Panc1 (cell line): ENCODE results near the gene GPR55. TPM values are rescaled to one million over a fixed set of nuclear protein-coding genes. Genes with fewer than 3 reads are reported as not detected.

Source experiments
- ATAC-seq: fragments of 200-7000 bp; cut with Tn5 transposase; 2 replicates; pipeline ENCODE4 v1.9.1; 2020; ENCODE audit warnings: mild to moderate bottlenecking, moderate library complexity
- BruUV-seq: library from RNA; stranded (reverse); fragments of 400-500 nt; replicated peaks from 2 replicates; lab custom pipeline; 2021; lab: Mats Ljungman, UMichigan
- CTCF ChIA-PET: fragments of 300-600 bp; sonication (Branson Sonifier 250); formaldehyde crosslinking; loops from one replicate; lab custom pipeline; 2022; ENCODE audit warnings: antibody characterized with exemption; lab: Charles Lee
- POLR2A ChIA-PET: fragments of 300-600 bp; sonication (Branson Sonifier 250); formaldehyde crosslinking; loops from one replicate; lab custom pipeline; 2022; ENCODE audit warnings: antibody characterized with exemption; lab: Charles Lee
- DNase-seq: peaks from one replicate; pipeline ENCODE4 v3.0.0-alpha.2; 2010; ENCODE audit warnings: low read depth, low spot score
- H3K27ac ChIP-seq: 2 replicates; pipeline ENCODE4 v1.5.1; 2011; ENCODE audit warnings: mild to moderate bottlenecking, low read length, inconsistent platforms
- H3K27me3 ChIP-seq: fragments of 200-500 bp; sonication (Bioruptor generic); 2 replicates; pipeline ENCODE4 v1.6.0; 2014; ENCODE audit warnings: low read length, inconsistent platforms; ENCODE audit not compliant: control insufficient read depth, insufficient read depth
- H3K36me3 ChIP-seq: fragments of 200-500 bp; sonication (Bioruptor generic); 2 replicates; pipeline ENCODE4 v1.5.1; 2014; ENCODE audit warnings: inconsistent platforms, mild to moderate bottlenecking, low read length, moderate library complexity; ENCODE audit not compliant: control insufficient read depth, insufficient read depth
- H3K4me1 ChIP-seq: 2 replicates; pipeline ENCODE4 v1.5.1; 2011; ENCODE audit warnings: inconsistent platforms, mild to moderate bottlenecking, low read length, moderate library complexity; ENCODE audit not compliant: control insufficient read depth, insufficient read depth
- H3K4me3 ChIP-seq, 2 experiments: 2 replicates each; pipeline ENCODE4 v1.5.1; 2011 to 2012; ENCODE audit warnings: low read depth in 2 of 2, low read length in 2 of 2, mild to moderate bottlenecking in 2 of 2, inconsistent platforms in 1 of 2, moderate library complexity in 1 of 2
- H3K9me3 ChIP-seq: fragments of 200-500 bp; sonication (Bioruptor generic); 2 replicates; pipeline ENCODE4 v1.5.1; 2014; ENCODE audit warnings: low read depth, mild to moderate bottlenecking, inconsistent platforms, low read length, moderate library complexity; ENCODE audit not compliant: control insufficient read depth, insufficient read depth
- CTCF ChIP-seq: fragments of 450-650 bp; IDR thresholded peaks from 2 replicates; pipeline ENCODE4 v1.5.1; 2017; ENCODE audit warnings: mild to moderate bottlenecking
- POLR2AphosphoS5 ChIP-seq: IDR thresholded peaks from 2 replicates; pipeline ENCODE4 v1.6.1; 2012; ENCODE audit warnings: mild to moderate bottlenecking, low read depth, low read length, moderate library complexity
- SIN3A ChIP-seq: IDR thresholded peaks from 2 replicates; pipeline ENCODE4 v1.6.1; 2012; ENCODE audit warnings: low read depth, mild to moderate bottlenecking, low read length, moderate library complexity, borderline replicate concordance; ENCODE audit not compliant: insufficient read depth
- TCF7L2 ChIP-seq: IDR thresholded peaks from 2 replicates; pipeline ENCODE4 v1.6.1; 2011; ENCODE audit warnings: mild to moderate bottlenecking, low read depth, low read length, inconsistent platforms
- in situ Hi-C: cut with HindIII; loops from 2 replicates; pipeline ENCODE4 v1.10.0; 2016; ENCODE audit warnings: low sequenced_read_pairs, low pct_unique_long_range_greater_than_20kb
- intact Hi-C: fragments of 100-400 bp; cut with micrococcal nuclease; formaldehyde crosslinking; loops from one replicate; pipeline ENCODE4 v1.10.0; 2022; ENCODE audit not compliant: unreplicated experiment
- total RNA-seq: library from RNA; stranded (reverse); gene quantifications from one replicate; pipeline ENCODE4 v1.2.1, GENCODE V29; 2021; ENCODE audit not compliant: unreplicated experiment
- TF ChIP-seq, protein P1 (sequence below), 2 experiments: IDR thresholded peaks; 2 replicates each; pipeline ENCODE4 v1.6.1; 2011 to 2012; ENCODE audit warnings: low read depth in 2 of 2, control low read depth in 1 of 2, low read length in 1 of 2, mild to moderate bottlenecking in 1 of 2, moderate library complexity in 1 of 2; ENCODE audit not compliant: insufficient read depth in 1 of 2

Gene GPR55
- total RNA-seq, 1 experiment from 2014 or later: 0.08 TPM

DNA sequence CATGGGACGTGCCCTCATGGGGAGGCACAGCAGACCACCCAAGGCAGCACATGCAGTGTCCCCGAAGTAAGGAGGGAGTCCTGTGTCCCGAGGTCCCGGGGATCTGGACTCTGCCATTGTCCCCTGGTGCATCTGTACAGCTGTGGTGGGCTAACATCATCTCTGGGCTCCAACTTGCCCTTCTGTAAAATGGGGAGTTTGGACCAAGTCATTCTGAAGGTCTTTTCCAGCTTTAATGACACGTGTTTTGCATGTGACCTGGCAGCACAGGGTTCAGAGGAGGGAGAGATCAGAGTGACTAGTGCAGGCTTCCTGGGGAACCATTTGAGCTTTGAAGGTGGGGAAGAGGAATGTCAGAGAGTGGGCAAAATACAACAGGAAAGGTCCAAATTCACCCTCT, 38.8 kb downstream of the GPR55 start:
- no peaks in the 10 kb centered on the region for H3K9me3 ChIP-seq
- DNase-seq: no peak
- BruUV-seq: no TSS peak
- no peak for ATAC-seq
- ChIA-PET POLR2A (no interaction called here), CTCF (no interaction called here)
- no peaks in the 10 kb centered on the region for H3K27me3 ChIP-seq
- TF ChIP-seq, protein P1, sequence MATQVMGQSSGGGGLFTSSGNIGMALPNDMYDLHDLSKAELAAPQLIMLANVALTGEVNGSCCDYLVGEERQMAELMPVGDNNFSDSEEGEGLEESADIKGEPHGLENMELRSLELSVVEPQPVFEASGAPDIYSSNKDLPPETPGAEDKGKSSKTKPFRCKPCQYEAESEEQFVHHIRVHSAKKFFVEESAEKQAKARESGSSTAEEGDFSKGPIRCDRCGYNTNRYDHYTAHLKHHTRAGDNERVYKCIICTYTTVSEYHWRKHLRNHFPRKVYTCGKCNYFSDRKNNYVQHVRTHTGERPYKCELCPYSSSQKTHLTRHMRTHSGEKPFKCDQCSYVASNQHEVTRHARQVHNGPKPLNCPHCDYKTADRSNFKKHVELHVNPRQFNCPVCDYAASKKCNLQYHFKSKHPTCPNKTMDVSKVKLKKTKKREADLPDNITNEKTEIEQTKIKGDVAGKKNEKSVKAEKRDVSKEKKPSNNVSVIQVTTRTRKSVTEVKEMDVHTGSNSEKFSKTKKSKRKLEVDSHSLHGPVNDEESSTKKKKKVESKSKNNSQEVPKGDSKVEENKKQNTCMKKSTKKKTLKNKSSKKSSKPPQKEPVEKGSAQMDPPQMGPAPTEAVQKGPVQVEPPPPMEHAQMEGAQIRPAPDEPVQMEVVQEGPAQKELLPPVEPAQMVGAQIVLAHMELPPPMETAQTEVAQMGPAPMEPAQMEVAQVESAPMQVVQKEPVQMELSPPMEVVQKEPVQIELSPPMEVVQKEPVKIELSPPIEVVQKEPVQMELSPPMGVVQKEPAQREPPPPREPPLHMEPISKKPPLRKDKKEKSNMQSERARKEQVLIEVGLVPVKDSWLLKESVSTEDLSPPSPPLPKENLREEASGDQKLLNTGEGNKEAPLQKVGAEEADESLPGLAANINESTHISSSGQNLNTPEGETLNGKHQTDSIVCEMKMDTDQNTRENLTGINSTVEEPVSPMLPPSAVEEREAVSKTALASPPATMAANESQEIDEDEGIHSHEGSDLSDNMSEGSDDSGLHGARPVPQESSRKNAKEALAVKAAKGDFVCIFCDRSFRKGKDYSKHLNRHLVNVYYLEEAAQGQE (IDR thresholded peaks at IDR 0.05; ENCODE audit: insufficient read depth in 1 of 2, low read depth in 2 of 2, low read length in 1 of 2): no peak
- TF ChIP-seq POLR2AphosphoS5: no peak
- no peak for TF ChIP-seq SIN3A
- in situ Hi-C loops: no loop called here
- intact Hi-C loops: no loop called here
- H3K27ac ChIP-seq: no peak overlapping the region
- no peak overlapping the region for H3K4me3 ChIP-seq
- H3K4me1 ChIP-seq: no peaks in the 10 kb centered on the region; the same call in 1 of the 2 replicates
- no peaks in the 10 kb centered on the region for H3K36me3 ChIP-seq

DNA sequence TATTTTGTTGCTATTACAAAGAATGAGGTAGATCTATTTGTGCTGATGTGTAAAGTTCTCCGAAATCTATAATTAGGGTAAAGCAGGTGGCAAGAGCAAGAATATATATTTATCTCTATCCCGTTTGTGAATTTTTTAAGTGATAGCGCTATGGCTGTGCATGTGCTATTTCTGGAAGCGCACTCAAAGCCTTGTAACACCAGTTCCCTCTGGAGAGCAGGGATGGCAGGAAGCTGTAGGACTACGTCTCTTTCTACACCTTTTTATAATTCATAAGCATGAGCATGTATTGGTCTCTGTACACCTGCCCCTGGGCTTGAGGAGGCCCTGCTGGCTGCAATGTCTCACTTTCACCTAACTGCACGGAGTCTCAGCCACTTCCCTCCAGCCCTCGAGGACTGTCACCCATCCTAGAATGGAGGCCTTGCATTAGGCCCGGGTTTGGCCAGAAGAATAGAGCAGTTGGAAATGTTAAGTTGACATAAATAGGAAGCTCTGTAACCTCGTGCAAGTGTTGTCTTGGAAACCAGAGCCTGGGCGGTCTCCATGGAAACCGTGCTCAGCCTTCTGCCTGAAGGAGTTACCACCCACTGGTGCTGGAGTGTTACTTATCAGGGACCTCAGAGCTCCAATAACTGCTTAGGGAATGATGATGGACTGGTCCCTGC, 39.4 kb downstream of the GPR55 start:
- intact Hi-C loops (no loop called here), in situ Hi-C loops (no loop called here)
- DNase-seq (no peak), ATAC-seq (no peak)
- TF ChIP-seq SIN3A (no peak), POLR2AphosphoS5 (no peak), CTCF (no peak), TCF7L2 (no peak)
- TF ChIP-seq, protein P1 (IDR thresholded peaks at IDR 0.05; ENCODE audit: insufficient read depth in 1 of 2, low read depth in 2 of 2, low read length in 1 of 2): no peak
- Histone ChIP-seq H3K27me3 (no peaks in the 10 kb centered on the region), H3K4me3 (no peak overlapping the region), H3K4me1 (no peaks in the 10 kb centered on the region), H3K27ac (no peak overlapping the region), H3K9me3 (no peaks in the 10 kb centered on the region), H3K36me3 (no peaks in the 10 kb centered on the region)
- no TSS peak for BruUV-seq
- POLR2A ChIA-PET: no interaction called here
- CTCF ChIA-PET: interaction anchor here (0.8 kb wide), 1 partner anchor 61 kb away, joined by 6 read pairs; no protein-coding TSS in a partner anchor
